ENCODE results near the gene SLC17A1. TPM values are rescaled to one million over a fixed set of nuclear protein-coding genes. Genes with fewer than 3 reads are reported as not detected.
A peak's percentile ranks its signal among the peaks of the same experiment; 100 is the strongest.

The SLC17A1 gene
- total RNA-seq, 3 donors from 2014 or later, result not detected

GRCh38 chr6:25832307-25832662 lies 433 bp upstream of the SLC17A1 start:
- peak; percentile 50 for ATAC-seq

GRCh38 chr6:25830458-25830857 lies 1.4 kb downstream of the SLC17A1 start:
- DNase-seq, result no peak
- Histone ChIP-seq H3K9me3 (no peaks in the 10 kb centered on the region), H3K4me3 (no peak overlapping the region), H3K4me1 (ENCODE audit: low read depth) (no peaks in the 10 kb centered on the region), H3K36me3 (ENCODE audit: low read depth) (no peaks in the 10 kb centered on the region)
- intact Hi-C loops (cut with DNase I, micrococcal nuclease), result no loop called here
- ATAC-seq, result no peak
- TF ChIP-seq CTCF (IDR thresholded peaks at IDR 0.05), result no peak

More at GRCh38 chr6:25832307-25832662, 433 bp upstream of the SLC17A1 start:
- DNase-seq, result no peak
- no peak for TF ChIP-seq CTCF (IDR thresholded peaks at IDR 0.05)
- H3K4me3 ChIP-seq, result no peak overlapping the region
- intact Hi-C loops (cut with DNase I, micrococcal nuclease), result no loop called here
- no peaks in the 10 kb centered on the region for H3K36me3 ChIP-seq (ENCODE audit: low read depth)
- no peaks in the 10 kb centered on the region for H3K9me3 ChIP-seq
- H3K4me1 ChIP-seq (ENCODE audit: low read depth), result no peaks in the 10 kb centered on the region

- intact Hi-C loops (cut with DNase I, micrococcal nuclease), result no loop called here
- H3K36me3 ChIP-seq (ENCODE audit: low read depth), result no peaks in the 10 kb centered on the region
- H3K9me3 ChIP-seq, result no peaks in the 10 kb centered on the region
- no peaks in the 10 kb centered on the region for H3K4me1 ChIP-seq (ENCODE audit: low read depth)
- no peak overlapping the region for H3K4me3 ChIP-seq
- ATAC-seq, result no peak
- DNase-seq, result no peak
- no peak for TF ChIP-seq CTCF (IDR thresholded peaks at IDR 0.05)
Measured at GRCh38 chr6:25829375-25829774, 2.5 kb downstream of the SLC17A1 start.

- no peaks in the 10 kb centered on the region for H3K9me3 ChIP-seq
- intact Hi-C loops (cut with DNase I, micrococcal nuclease), result no loop called here
- no peaks in the 10 kb centered on the region for H3K36me3 ChIP-seq (ENCODE audit: low read depth)
- no peak for TF ChIP-seq CTCF (IDR thresholded peaks at IDR 0.05)
- H3K4me1 ChIP-seq (ENCODE audit: low read depth), result no peaks in the 10 kb centered on the region
- ATAC-seq, result no peak
- no peak overlapping the region for H3K4me3 ChIP-seq
- no peak for DNase-seq
Measured at GRCh38 chr6:25821341-25821740, 10.5 kb downstream of the SLC17A1 start.

GRCh38 chr6:25816252-25816651 lies 15.6 kb downstream of the SLC17A1 start:
- Histone ChIP-seq H3K36me3 (ENCODE audit: low read depth) (no peaks in the 10 kb centered on the region), H3K9me3 (no peaks in the 10 kb centered on the region), H3K4me1 (ENCODE audit: low read depth) (no peaks in the 10 kb centered on the region), H3K4me3 (no peak overlapping the region)
- TF ChIP-seq CTCF (IDR thresholded peaks at IDR 0.05), result no peak
- DNase-seq (no peak), ATAC-seq (no peak)
- intact Hi-C loops (cut with DNase I, micrococcal nuclease), result no loop called here

- no peak for TF ChIP-seq CTCF (IDR thresholded peaks at IDR 0.05)
- ATAC-seq (no peak), DNase-seq (no peak)
- no peak overlapping the region for H3K4me3 ChIP-seq
- H3K36me3 ChIP-seq (ENCODE audit: low read depth), result no peaks in the 10 kb centered on the region
- no peaks in the 10 kb centered on the region for H3K9me3 ChIP-seq
- H3K4me1 ChIP-seq (ENCODE audit: low read depth), result no peaks in the 10 kb centered on the region
- intact Hi-C loops (cut with DNase I, micrococcal nuclease), result no loop called here
Measured at GRCh38 chr6:25815194-25815593, 16.7 kb downstream of the SLC17A1 start.
